ENCODE measurements around the gene RPRD1B.

The RPRD1B gene

GRCh38 chr20:38137441-38138037 is 104.0 kb downstream of the RPRD1B start:
- no peak for DNase-seq

- DNase-seq, result no peak
These were observed 104.7 kb downstream of the RPRD1B start for GRCh38 chr20:38138086-38138778.

- DNase-seq, result no peak
These were observed 105.8 kb downstream of the RPRD1B start for GRCh38 chr20:38139156-38139912.

GRCh38 chr20:38139977-38140753 is 106.6 kb downstream of the RPRD1B start:
- no peak for DNase-seq

- no peak for DNase-seq
These were observed 107.8 kb downstream of the RPRD1B start for GRCh38 chr20:38141204-38141888.

Measured in GDM1 (cell line).